Stomach (tissue), 4 donors: Measurements from ENCODE around the gene GRIFIN.

Experiments used
- POLR2A ChIP-seq, 4 donors: fragments of 450-650 bp; IDR thresholded peaks; one replicate each; pipeline ENCODE4 v1.6.1; 2016; ENCODE audit warnings: antibody characterized with exemption in 4 of 4, control low read depth in 2 of 4, mild to moderate bottlenecking in 1 of 4, moderate library complexity in 1 of 4
- POLR2AphosphoS5 ChIP-seq, 3 donors: sonication (generic); formaldehyde crosslinking; IDR thresholded peaks; one replicate each; pipeline ENCODE4 v1.6.1; 2016; ENCODE audit warnings: antibody characterized with exemption in 3 of 3
- TF ChIP-seq, protein P1 (sequence below), 7 experiments: fragments of 450-650 bp in 4 of 7; fragments of 200-600 bp in 3 of 7; sonication (generic) in 3 of 7; IDR thresholded peaks; one replicate each; pipeline ENCODE4 v1.5.1; 2016 to 2019; ENCODE audit warnings: antibody characterized with exemption in 7 of 7, control low read depth in 2 of 7, mild to moderate bottlenecking in 1 of 7

DNA sequence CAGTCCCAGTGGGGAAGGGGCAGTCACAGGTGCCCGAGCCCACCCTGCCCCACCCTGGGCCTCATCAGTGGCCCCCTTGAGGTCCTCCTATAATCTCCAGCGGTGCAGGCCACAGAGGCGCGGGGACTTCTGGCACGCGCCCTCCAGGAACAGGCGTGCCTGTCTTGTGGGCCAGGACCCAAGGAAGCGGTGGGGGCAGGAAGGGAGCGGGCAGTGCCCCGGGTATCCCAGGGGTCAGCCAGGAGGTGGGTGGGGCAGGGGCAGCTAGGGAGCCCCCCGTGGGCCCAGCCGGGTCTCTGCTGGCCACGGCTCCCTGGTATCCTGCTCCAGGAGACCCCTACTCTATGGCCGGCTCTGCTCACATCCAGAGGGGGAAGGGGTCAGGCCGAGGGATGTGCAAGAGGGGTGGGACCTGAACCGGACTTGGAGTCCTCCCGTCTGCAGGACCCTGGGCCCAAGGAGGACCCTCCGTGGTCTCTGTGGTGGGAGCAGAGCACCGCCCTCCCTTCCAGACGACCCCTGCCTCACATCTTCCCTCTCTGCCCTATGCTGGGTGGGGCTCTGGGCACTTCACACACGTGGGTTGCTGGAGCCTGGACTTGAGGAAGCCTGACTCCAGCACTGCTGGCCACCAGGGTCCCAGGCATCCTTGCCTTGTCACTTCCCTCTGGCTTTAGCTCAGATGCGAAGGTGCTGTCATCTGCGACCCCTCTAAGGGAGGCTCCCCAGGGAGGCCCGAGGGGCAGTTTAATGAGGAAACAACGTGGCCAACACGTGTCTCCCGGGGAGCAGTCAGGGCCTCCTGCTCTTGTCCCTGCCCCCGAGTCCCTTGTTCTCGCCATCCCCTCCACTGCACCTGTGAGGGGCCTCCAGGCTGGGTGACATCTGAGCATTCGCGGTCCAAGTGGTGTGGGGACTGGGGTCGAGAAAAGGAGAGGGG is 18.3 kb upstream of the GRIFIN start:
- TF ChIP-seq POLR2A (IDR thresholded peaks at IDR 0.05), result no peak
- no peak for TF ChIP-seq POLR2AphosphoS5 (IDR thresholded peaks at IDR 0.05)
- TF ChIP-seq, protein P1, sequence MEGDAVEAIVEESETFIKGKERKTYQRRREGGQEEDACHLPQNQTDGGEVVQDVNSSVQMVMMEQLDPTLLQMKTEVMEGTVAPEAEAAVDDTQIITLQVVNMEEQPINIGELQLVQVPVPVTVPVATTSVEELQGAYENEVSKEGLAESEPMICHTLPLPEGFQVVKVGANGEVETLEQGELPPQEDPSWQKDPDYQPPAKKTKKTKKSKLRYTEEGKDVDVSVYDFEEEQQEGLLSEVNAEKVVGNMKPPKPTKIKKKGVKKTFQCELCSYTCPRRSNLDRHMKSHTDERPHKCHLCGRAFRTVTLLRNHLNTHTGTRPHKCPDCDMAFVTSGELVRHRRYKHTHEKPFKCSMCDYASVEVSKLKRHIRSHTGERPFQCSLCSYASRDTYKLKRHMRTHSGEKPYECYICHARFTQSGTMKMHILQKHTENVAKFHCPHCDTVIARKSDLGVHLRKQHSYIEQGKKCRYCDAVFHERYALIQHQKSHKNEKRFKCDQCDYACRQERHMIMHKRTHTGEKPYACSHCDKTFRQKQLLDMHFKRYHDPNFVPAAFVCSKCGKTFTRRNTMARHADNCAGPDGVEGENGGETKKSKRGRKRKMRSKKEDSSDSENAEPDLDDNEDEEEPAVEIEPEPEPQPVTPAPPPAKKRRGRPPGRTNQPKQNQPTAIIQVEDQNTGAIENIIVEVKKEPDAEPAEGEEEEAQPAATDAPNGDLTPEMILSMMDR (IDR thresholded peaks at IDR 0.05), result no peak
